ENCODE measurements around the gene FOXK2.

The FOXK2 gene

GRCh38 chr17:82577300-82577699 is 57.8 kb downstream of the FOXK2 start:
- no peak for TF ChIP-seq REST (IDR thresholded peaks at IDR 0.05; ENCODE audit: low read depth)
- no peak for TF ChIP-seq TCF12 (IDR thresholded peaks at IDR 0.05; ENCODE audit: low read depth)
- no peak for TF ChIP-seq CEBPB (IDR thresholded peaks at IDR 0.05)
- no peak for TF ChIP-seq CREB1 (IDR thresholded peaks at IDR 0.05; ENCODE audit: low read depth)
- TF ChIP-seq EGR1 (IDR thresholded peaks at IDR 0.05) = no peak
- no peak for TF ChIP-seq NFIC (IDR thresholded peaks at IDR 0.05)
- TF ChIP-seq, protein P1, sequence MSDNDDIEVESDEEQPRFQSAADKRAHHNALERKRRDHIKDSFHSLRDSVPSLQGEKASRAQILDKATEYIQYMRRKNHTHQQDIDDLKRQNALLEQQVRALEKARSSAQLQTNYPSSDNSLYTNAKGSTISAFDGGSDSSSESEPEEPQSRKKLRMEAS (IDR thresholded peaks at IDR 0.05) = no peak
- no peak for TF ChIP-seq RAD21 (IDR thresholded peaks at IDR 0.05; ENCODE audit: low read depth)
- TF ChIP-seq FOXM1 (IDR thresholded peaks at IDR 0.05; ENCODE audit: borderline replicate concordance, low read depth) = no peak
- TF ChIP-seq, protein P2, sequence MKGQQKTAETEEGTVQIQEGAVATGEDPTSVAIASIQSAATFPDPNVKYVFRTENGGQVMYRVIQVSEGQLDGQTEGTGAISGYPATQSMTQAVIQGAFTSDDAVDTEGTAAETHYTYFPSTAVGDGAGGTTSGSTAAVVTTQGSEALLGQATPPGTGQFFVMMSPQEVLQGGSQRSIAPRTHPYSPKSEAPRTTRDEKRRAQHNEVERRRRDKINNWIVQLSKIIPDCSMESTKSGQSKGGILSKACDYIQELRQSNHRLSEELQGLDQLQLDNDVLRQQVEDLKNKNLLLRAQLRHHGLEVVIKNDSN (IDR thresholded peaks at IDR 0.05) = no peak
- TF ChIP-seq TAF1 (IDR thresholded peaks at IDR 0.05; ENCODE audit: low read depth) = no peak
- TF ChIP-seq EP300 (IDR thresholded peaks at IDR 0.05; ENCODE audit: borderline replicate concordance) = no peak
- no peak for TF ChIP-seq ZBTB7A (IDR thresholded peaks at IDR 0.05; ENCODE audit: low read depth)
- TF ChIP-seq TEAD4 (IDR thresholded peaks at IDR 0.05) = no peak
- TF ChIP-seq YY1 (IDR thresholded peaks at IDR 0.05; ENCODE audit: low read depth) = no peak

DNA sequence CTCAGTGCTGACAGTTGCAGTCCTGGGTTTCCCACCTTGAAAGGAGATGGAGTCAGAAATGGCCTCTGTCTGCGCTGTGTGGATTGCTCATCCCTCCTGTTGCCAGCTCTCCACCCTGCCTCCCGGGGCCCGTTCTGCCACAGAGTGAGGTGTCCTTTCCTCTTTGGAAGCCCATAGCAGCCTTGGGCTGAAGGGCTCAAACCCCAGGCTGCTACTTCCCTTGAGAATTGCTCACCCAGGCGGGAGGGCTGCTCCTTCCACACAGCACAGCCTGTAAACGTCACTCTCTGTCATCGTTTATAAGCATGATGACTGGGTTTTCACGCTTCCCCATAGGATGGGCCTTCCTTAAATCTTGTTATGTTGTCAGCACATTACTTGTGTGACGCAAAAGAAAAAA is 62.7 kb downstream of the FOXK2 start:
- TF ChIP-seq REST (IDR thresholded peaks at IDR 0.05; ENCODE audit: low read depth) = no peak
- TF ChIP-seq CEBPB (IDR thresholded peaks at IDR 0.05) = no peak
- no peak for TF ChIP-seq EGR1 (IDR thresholded peaks at IDR 0.05)
- TF ChIP-seq FOXM1 (IDR thresholded peaks at IDR 0.05; ENCODE audit: borderline replicate concordance, low read depth) = no peak
- TF ChIP-seq, protein P2 (IDR thresholded peaks at IDR 0.05) = no peak
- no peak for TF ChIP-seq NFIC (IDR thresholded peaks at IDR 0.05)
- TF ChIP-seq RAD21 (IDR thresholded peaks at IDR 0.05; ENCODE audit: low read depth) = no peak
- TF ChIP-seq ZBTB7A (IDR thresholded peaks at IDR 0.05; ENCODE audit: low read depth) = no peak
- TF ChIP-seq TCF12 (IDR thresholded peaks at IDR 0.05; ENCODE audit: low read depth) = no peak
- no peak for TF ChIP-seq CREB1 (IDR thresholded peaks at IDR 0.05; ENCODE audit: low read depth)

DNA sequence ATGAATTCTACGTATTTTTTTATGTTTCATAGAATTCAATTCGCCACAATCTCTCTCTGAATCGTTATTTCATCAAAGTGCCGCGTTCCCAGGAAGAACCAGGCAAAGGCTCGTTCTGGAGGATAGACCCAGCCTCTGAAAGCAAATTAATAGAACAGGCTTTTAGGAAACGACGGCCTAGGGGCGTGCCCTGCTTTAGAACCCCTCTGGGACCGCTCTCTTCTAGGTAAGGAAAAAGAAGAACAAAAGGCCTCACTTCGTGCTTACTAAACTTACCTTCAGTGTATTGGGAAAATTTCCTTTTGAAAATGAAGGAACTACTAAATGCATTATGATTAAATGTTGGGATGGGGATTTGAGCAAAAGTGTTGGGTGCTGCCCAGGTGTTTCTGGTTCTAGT is 63.2 kb downstream of the FOXK2 start:
- TF ChIP-seq TEAD4 (IDR thresholded peaks at IDR 0.05) = no peak

- no peak for TF ChIP-seq YY1 (IDR thresholded peaks at IDR 0.05; ENCODE audit: low read depth)
- no peak for TF ChIP-seq EGR1 (IDR thresholded peaks at IDR 0.05)
- TF ChIP-seq REST (IDR thresholded peaks at IDR 0.05; ENCODE audit: low read depth) = no peak
- TF ChIP-seq CEBPB (IDR thresholded peaks at IDR 0.05) = no peak
- no peak for TF ChIP-seq TCF12 (IDR thresholded peaks at IDR 0.05; ENCODE audit: low read depth)
- TF ChIP-seq RAD21 (IDR thresholded peaks at IDR 0.05; ENCODE audit: low read depth) = no peak
- TF ChIP-seq ZBTB7A (IDR thresholded peaks at IDR 0.05; ENCODE audit: low read depth) = no peak
- no peak for TF ChIP-seq NFIC (IDR thresholded peaks at IDR 0.05)
- TF ChIP-seq, protein P1 (IDR thresholded peaks at IDR 0.05) = no peak
- TF ChIP-seq TAF1 (IDR thresholded peaks at IDR 0.05; ENCODE audit: low read depth) = no peak
- TF ChIP-seq CREB1 (IDR thresholded peaks at IDR 0.05; ENCODE audit: low read depth) = no peak
- no peak for TF ChIP-seq TEAD4 (IDR thresholded peaks at IDR 0.05)
- TF ChIP-seq, protein P2 (IDR thresholded peaks at IDR 0.05) = no peak
- TF ChIP-seq EP300 (IDR thresholded peaks at IDR 0.05; ENCODE audit: borderline replicate concordance) = no peak
- TF ChIP-seq FOXM1 (IDR thresholded peaks at IDR 0.05; ENCODE audit: borderline replicate concordance, low read depth) = no peak
Measured at GRCh38 chr17:82583720-82584234, 64.2 kb downstream of the FOXK2 start.
